SH-SY5Y (cell line): ENCODE measurements around the gene LCN10.

ENCODE experiments used
- GATA2 ChIP-seq: IDR thresholded peaks from 2 replicates; pipeline ENCODE4 v1.6.1; 2011; ENCODE audit warnings: mild to moderate bottlenecking, low read depth, low read length
- GATA3 ChIP-seq: IDR thresholded peaks from 2 replicates; pipeline ENCODE4 v1.6.1; 2011; ENCODE audit warnings: low read depth, mild to moderate bottlenecking, low read length, moderate library complexity

- no peak for TF ChIP-seq GATA2
- TF ChIP-seq GATA3, result no peak
Measured at GRCh38 chr9:136712690-136713544, 29.8 kb downstream of the LCN10 start.
